DMS153 (cell line): ENCODE results near the gene LIN7B.

Experiments used
- DNase-seq: peaks from one replicate; lab custom pipeline; 2025; lab: John Stamatoyannopoulos, UW

The LIN7B gene

DNA sequence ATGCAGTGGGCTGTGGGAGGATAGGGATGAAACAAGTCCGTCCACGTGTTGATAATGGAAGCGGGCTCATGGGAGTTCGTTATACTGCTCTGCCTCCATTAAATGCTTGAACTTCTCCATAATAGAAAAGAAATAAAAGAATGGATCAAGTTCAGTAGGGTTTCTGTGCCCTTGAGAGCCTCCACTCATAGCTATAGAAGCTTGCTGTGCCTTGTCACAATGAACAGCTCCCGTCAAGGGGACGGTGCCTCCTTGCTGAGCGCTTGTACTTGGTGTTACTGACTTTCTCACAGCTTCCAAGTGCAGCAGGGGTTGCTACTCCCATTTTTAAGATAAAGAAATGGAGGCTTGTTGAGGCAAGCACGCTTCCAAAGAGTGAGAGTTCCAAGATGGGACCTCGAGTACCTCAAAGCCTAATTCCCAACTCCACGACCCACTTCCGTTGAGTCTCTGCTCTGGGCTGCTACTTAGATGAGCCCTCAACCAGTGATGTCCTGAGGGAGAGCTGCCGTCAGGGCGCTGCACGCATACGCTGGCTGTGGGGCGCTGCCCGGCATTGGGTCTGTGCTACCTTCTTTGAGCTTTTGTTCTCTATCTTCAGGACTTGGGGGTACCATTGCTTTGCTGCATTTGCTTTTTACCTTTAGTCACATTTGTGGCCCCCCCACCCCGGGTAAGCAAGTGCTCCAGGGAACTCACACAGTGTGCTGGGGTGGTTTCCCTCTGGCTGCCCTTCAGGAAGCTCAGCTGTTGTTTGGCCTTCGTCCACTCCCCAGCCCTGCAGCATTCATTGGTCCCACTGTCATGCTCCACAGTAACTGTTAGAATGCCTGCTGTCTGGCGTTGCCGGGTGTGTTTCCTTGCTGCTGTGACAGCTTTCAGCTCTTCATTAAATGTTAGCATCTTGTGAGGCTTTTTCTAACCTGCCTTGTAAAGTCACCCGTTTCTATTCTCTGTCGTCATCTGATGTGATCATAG lies 19.4 kb upstream of the LIN7B start:
- DNase-seq, result no peak

- DNase-seq, result peak; percentile 55
Observed at GRCh38 chr19:49097453-49098288, 16.5 kb upstream of the LIN7B start.

DNA sequence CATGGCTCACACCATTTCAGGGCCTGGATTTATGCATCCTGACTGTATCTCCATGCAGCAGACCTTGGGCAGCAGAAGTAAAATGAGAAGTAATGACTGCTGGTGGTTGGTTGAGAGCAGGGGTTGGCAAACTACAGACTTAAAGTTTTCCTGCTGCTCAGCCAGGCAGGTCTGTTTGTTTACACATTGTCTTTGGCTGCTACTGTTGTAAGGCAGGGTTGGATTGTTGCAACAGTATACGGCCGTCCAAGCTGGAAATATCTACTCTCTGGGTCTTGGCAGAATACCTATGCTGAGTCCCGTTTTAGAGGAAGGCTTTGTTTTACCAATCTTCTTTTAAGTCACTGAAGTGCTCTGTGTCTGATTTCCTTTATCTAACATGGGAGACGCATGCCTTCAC lies 15.4 kb upstream of the LIN7B start:
- no peak for DNase-seq

DNA sequence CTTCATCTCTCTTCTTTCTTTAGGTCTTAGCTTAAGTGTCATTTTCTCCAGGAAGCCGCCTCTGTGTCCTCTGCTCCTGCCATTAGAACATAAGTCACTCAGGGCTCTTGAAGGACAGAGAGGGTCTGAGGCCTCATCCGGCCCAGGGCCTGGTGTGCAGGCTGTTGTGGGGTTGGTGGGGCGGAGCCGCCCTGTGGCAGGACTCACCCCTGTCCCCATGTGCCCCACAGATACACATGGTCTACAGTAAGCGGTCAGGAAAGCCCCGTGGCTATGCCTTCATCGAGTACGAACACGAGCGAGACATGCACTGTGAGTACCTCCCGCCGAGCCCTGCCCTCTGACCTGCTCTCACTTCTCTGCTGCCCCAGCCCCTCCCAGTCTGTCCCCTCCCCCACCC lies 13.0 kb upstream of the LIN7B start:
- no peak for DNase-seq

- no peak for DNase-seq
Observed at GRCh38 chr19:49102303-49102702, 11.9 kb upstream of the LIN7B start.

DNA sequence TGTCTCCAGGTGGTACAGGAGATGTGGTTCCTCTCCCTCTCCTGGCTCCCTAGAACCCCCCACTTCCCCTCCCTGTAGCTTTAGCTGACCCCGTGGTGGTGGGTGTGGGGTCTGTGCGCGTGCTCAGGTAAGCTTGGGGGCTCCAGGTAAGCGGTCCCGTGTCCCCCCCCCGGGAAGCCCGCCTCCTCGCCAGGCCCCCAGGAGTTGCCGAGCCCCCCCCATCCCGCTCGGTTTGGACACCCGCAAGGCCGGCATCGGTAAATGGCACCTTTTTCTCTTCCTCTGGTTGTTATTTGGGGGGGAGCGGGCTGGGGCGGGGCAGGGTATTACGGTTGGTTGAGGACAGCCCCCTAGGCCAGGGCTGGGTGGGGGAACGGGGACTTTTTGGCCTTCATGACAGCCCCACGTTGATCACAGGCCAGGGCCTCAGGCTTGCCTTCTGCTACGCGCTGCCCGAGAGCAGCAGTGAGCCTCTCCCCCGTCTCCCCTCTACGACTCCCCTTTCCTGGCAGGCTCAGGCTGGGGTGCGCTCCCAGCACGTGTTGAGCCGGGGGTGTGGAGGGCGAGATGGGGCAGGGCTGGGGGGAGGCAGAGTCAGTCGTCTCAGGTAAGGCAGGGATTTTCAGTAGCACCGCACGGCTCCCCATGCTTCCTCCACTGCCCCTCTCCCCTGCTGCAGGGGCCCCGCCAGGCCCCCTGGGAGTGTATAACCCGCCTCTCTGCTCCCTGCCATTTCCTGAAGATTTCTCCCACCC lies 10.7 kb upstream of the LIN7B start:
- no peak for DNase-seq

- no peak for DNase-seq
Observed at GRCh38 chr19:49104229-49104864, 9.8 kb upstream of the LIN7B start.

DNA sequence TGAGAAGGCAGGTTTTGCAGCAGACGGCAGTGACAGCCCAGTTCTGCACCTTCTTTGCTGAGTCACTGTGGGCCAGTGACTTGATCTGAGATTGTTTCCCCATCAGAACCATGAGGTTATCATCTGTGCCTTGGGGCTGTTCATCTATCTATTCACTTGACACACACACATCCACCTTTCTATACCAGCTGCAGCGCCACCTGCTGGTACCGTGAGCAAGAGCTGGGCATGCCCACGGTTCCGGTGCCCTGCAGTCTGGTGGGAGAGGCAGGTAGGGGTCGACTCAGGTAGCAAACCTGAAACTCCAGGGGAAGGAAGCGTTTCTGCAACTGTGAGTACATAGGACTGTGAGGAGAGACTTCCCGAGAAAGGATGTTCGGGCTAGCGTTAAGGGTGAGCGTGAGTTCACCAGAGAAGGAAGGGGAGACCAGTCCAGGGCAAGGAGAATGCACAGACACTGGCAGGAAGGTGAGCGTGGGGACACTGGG lies 7.5 kb upstream of the LIN7B start:
- no peak for DNase-seq

DNA sequence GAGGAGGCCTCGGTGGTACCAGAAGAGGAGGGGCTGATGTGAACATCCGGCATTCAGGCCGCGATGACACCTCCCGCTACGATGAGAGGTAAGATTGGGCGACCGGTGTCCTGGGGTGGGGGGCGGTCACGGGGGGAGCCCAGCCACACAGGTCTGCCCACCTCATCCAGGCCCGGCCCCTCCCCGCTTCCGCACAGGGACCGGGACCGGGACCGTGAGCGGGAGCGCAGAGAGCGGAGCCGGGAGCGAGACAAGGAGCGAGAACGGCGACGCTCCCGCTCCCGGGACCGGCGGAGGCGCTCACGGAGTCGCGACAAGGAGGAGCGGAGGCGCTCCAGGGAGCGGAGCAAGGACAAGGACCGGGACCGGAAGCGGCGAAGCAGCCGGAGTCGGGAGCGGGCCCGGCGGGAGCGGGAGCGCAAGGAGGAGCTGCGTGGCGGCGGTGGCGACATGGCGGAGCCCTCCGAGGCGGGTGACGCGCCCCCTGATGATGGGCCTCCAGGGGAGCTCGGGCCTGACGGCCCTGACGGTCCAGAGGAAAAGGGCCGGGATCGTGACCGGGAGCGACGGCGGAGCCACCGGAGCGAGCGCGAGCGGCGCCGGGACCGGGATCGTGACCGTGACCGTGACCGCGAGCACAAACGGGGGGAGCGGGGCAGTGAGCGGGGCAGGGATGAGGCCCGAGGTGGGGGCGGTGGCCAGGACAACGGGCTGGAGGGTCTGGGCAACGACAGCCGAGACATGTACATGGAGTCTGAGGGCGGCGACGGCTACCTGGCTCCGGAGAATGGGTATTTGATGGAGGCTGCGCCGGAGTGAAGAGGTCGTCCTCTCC lies 6.3 kb upstream of the LIN7B start:
- no peak for DNase-seq

GRCh38 chr19:49109051-49109450 lies 5.1 kb upstream of the LIN7B start:
- DNase-seq, result no peak

- DNase-seq, result no peak
Observed at GRCh38 chr19:49109569-49110233, 4.5 kb upstream of the LIN7B start.

DNA sequence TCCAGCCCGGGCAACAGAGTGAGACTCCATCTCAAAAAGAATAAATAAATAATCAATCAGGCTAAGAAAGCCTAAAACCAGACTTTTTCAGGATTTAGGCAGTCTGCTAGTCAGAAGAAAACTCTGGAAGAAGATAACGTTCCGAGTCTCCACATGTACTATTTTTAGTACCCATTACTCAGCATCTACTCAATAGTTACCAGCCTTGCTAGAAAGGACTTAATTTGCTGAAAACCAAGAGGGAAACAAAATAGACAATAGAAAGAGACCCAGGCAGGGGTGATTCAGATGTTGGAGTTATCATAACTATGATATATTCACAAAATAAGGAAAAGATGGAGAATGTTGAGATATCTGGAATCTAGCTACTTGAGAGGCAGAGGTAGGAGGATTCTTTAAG lies 3.6 kb upstream of the LIN7B start:
- DNase-seq, result no peak

GRCh38 chr19:49111218-49111998 lies 2.8 kb upstream of the LIN7B start:
- DNase-seq, result no peak

DNA sequence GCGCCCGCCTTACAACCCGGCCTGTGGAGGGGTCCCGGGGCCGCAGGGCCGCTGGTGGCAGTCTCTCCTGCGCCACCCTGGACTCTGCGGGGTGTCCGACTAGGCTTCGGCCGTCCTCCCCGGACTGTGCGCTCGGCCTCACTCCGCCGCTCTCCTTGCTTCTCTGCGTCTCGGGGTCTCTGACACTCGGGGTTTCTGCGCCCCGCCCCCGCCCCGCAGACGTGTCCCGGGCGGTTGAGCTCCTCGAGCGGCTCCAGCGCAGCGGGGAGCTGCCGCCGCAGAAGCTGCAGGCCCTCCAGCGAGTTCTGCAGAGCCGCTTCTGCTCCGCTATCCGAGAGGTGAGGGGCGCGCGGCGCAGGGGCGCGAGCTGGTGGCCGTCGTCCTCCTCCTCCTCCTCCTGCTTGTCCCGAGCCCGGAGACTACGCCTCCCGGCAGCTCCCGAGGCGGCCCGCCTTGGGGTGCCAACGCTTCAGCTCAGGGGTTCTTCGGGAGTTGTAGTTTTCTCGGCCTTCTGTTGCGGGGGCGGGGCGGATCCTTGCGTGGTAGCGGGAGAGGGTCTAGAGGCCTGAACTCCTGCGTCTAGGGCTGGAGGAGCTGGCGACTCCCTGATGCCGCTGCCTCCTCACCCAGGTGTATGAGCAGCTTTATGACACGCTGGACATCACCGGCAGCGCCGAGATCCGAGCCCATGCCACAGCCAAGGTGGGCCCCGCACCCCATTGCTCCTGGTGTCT lies 627 bp downstream of the LIN7B start:
- no peak for DNase-seq

DNA sequence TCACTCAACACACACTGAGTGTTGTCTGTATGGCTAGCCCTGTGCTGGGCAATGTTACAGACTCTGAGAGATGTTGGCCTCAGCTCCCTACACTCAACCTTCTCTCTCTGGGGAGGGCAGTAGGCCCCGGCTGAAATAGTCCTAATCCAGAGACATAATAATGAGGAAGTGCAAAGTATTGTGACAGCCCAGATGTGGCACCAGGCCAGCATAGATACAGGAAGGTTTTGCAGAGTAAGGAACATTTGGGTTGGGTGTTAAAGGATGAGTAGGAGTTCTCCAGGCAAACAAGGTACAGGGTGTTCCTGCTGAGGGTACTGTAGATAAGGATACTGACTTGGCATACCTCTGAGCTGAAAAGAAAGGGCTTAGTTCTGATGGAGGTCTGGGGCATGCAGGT lies 2.4 kb downstream of the LIN7B start:
- no peak for DNase-seq

DNA sequence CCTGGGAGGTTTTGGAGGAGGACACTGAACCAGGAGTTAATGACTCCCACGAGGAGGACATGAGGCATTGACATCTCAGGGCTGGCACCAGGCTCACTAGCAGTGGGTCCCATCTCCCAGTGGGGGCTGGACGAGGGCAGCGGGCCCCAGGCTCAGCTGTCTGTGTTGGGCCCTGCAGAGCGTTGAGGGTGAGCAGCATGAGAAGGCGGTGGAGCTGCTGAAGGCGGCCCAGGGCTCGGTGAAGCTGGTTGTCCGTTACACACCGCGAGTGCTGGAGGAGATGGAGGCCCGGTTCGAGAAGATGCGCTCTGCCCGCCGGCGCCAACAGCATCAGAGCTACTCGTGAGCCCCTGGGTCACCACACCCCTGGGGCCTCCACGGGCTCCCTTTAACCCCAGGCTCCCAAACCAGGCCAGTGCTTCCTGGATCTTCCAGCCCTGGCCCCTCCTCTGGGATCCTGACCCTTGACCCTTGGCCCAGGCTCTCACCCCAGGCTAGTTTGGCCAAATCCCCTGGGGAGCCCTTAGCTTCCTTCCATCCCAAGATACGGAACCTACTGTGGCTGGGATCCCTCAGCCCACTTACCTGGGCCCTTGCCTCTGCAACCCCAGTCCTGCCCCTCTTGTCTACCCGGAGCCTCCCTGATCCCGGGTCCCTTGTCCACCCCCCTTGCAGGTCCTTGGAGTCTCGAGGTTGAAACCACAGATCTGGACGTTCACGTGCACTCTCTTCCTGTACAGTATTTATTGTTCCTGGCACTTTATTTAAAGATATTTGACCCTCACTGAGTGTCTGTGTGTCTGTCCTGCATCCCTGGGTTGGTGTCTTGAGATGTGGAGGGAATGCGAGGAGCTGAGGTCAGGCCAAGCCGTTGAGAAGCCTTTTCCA lies 3.8 kb downstream of the LIN7B start:
- DNase-seq, result no peak

GRCh38 chr19:49118565-49119410 lies 4.6 kb downstream of the LIN7B start, which contains the start of gene C19orf73:
Gene C19orf73, minus strand, starts transcription at chr19:49119143. Its CDS starts 121 bp downstream, at chr19:49119022.
- DNase-seq, result peak; percentile 86
